ENCODE results near the gene NANOGP8.

DNA sequence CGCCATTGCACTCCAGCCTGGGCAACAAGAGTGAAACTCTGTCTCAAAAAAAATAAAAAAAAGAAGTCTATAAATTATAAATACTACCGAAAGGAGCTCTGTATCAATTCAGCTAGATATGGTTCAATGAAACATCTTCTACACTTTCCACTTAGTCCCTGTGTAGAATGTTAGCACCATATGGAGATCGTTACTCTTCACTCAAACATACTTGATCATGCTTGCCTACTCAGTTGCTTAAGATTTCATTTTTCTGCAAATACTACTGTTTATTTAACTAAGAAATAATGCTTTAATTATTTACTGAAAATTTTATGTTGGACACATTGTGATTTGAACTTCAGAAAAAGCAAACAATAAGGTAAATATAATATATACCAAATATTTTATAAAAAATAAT, 17.1 kb upstream of the NANOGP8 start:
- TF ChIP-seq, protein P1, sequence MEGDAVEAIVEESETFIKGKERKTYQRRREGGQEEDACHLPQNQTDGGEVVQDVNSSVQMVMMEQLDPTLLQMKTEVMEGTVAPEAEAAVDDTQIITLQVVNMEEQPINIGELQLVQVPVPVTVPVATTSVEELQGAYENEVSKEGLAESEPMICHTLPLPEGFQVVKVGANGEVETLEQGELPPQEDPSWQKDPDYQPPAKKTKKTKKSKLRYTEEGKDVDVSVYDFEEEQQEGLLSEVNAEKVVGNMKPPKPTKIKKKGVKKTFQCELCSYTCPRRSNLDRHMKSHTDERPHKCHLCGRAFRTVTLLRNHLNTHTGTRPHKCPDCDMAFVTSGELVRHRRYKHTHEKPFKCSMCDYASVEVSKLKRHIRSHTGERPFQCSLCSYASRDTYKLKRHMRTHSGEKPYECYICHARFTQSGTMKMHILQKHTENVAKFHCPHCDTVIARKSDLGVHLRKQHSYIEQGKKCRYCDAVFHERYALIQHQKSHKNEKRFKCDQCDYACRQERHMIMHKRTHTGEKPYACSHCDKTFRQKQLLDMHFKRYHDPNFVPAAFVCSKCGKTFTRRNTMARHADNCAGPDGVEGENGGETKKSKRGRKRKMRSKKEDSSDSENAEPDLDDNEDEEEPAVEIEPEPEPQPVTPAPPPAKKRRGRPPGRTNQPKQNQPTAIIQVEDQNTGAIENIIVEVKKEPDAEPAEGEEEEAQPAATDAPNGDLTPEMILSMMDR (IDR thresholded peaks at IDR 0.05), result no peak
- no peak for TF ChIP-seq POLR2A (IDR thresholded peaks at IDR 0.05)

Measured in testis (tissue), 2 donors.